Measurements from ENCODE around the gene IDI1.

The IDI1 gene

DNA sequence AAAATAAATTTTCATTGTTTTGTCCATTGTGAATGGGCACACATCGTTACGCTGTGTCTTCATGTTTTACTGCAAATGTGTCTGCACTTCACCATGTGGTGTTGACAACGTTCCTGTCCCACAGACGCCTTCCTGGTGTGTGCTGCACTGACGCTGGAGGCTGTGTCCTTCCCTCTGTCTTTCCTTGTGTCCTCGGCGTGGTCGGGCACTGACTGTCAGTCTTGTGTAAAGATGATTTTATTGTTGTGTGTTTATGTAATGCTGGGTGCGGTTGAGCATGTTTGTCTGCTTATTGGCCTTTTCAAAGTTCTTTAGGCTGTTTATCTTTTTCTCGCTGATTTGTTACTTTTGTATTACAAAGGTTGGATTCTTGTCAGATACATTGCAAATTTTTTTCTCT lies 41.3 kb downstream of the IDI1 start:
- TF ChIP-seq, protein P1, sequence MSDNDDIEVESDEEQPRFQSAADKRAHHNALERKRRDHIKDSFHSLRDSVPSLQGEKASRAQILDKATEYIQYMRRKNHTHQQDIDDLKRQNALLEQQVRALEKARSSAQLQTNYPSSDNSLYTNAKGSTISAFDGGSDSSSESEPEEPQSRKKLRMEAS (IDR thresholded peaks at IDR 0.05), result no peak
- TF ChIP-seq YY1 (IDR thresholded peaks at IDR 0.05; ENCODE audit: low read depth), result no peak
- no peak for TF ChIP-seq EP300 (IDR thresholded peaks at IDR 0.05; ENCODE audit: borderline replicate concordance)
- TF ChIP-seq TAF1 (IDR thresholded peaks at IDR 0.05; ENCODE audit: low read depth), result no peak
- TF ChIP-seq CEBPB (IDR thresholded peaks at IDR 0.05), result no peak

DNA sequence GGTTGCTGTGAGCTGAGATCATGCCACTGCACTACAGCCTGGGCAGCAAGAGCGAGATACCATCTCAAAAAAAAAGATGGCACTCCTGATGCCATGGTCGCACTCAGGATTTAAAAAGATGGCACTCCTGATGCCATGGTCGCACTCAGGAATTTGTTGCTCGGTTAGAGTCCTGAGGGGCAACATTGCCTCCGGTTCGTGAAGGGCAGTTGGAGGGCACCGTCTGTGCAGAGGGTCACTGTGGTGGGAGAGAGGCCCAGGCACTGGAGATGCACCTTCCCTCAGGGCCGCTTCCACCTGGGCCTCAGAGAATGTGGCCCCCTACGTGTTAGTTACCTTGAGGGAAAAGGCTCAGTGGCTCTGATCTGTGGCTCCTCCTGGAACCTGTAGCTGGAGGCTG lies 42.3 kb downstream of the IDI1 start:
- no peak for TF ChIP-seq TEAD4 (IDR thresholded peaks at IDR 0.05)
- no peak for TF ChIP-seq TCF12 (IDR thresholded peaks at IDR 0.05; ENCODE audit: low read depth)
- TF ChIP-seq, protein P1 (IDR thresholded peaks at IDR 0.05), result no peak
- TF ChIP-seq TAF1 (IDR thresholded peaks at IDR 0.05; ENCODE audit: low read depth), result no peak
- TF ChIP-seq EP300 (IDR thresholded peaks at IDR 0.05; ENCODE audit: borderline replicate concordance), result no peak
- TF ChIP-seq, protein P2, sequence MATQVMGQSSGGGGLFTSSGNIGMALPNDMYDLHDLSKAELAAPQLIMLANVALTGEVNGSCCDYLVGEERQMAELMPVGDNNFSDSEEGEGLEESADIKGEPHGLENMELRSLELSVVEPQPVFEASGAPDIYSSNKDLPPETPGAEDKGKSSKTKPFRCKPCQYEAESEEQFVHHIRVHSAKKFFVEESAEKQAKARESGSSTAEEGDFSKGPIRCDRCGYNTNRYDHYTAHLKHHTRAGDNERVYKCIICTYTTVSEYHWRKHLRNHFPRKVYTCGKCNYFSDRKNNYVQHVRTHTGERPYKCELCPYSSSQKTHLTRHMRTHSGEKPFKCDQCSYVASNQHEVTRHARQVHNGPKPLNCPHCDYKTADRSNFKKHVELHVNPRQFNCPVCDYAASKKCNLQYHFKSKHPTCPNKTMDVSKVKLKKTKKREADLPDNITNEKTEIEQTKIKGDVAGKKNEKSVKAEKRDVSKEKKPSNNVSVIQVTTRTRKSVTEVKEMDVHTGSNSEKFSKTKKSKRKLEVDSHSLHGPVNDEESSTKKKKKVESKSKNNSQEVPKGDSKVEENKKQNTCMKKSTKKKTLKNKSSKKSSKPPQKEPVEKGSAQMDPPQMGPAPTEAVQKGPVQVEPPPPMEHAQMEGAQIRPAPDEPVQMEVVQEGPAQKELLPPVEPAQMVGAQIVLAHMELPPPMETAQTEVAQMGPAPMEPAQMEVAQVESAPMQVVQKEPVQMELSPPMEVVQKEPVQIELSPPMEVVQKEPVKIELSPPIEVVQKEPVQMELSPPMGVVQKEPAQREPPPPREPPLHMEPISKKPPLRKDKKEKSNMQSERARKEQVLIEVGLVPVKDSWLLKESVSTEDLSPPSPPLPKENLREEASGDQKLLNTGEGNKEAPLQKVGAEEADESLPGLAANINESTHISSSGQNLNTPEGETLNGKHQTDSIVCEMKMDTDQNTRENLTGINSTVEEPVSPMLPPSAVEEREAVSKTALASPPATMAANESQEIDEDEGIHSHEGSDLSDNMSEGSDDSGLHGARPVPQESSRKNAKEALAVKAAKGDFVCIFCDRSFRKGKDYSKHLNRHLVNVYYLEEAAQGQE (IDR thresholded peaks at IDR 0.05; ENCODE audit: low read depth), result no peak
- no peak for TF ChIP-seq EGR1 (IDR thresholded peaks at IDR 0.05)
- no peak for TF ChIP-seq FOXM1 (IDR thresholded peaks at IDR 0.05; ENCODE audit: borderline replicate concordance, low read depth)
- no peak for TF ChIP-seq ZBTB7A (IDR thresholded peaks at IDR 0.05; ENCODE audit: low read depth)

DNA sequence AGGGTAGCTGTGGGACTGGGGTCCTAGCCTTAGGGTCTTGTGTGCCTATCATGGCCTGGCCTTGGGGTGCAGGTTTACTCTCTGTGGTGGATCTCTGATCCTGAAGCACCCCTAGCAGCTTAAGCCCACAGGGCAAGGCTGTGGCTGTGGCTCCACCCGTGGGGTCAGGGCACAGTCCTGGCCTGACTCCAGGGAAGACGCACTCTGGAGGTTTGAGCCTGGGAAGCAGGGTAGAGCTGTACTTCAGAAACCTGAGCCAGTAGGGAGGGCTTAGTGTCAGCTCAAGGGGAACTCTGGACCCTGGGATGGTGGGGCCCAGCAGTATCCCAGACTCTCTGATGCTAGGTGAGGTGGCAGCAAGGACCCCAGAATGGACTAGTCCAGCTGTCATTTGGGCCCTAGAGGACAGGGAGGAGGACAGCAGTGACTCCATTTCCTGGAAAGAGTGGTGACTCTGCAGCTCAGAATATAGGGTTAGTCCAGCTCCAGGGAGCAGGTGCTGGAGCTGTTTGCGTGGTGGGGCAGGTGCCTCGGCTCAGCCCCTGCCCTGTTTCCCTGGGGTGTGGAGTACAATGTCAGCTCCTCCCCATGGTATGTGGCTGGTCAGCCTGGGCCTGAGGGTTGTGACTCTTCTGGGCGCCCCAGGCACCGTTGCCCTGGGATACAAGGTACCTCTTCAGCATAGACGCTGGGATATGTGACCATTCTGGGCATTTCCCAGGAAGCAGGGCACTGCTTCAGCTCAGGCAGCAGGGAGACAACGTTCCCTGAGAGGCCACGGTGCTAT lies 44.8 kb downstream of the IDI1 start:
- no peak for TF ChIP-seq EP300 (IDR thresholded peaks at IDR 0.05; ENCODE audit: borderline replicate concordance)
- TF ChIP-seq EGR1 (IDR thresholded peaks at IDR 0.05), result no peak
- TF ChIP-seq ZBTB7A (IDR thresholded peaks at IDR 0.05; ENCODE audit: low read depth), result no peak
- TF ChIP-seq TAF1 (IDR thresholded peaks at IDR 0.05; ENCODE audit: low read depth), result no peak
- TF ChIP-seq, protein P2 (IDR thresholded peaks at IDR 0.05; ENCODE audit: low read depth), result no peak
- no peak for TF ChIP-seq TEAD4 (IDR thresholded peaks at IDR 0.05)
- TF ChIP-seq CREB1 (IDR thresholded peaks at IDR 0.05; ENCODE audit: low read depth), result no peak
- TF ChIP-seq YY1 (IDR thresholded peaks at IDR 0.05; ENCODE audit: low read depth), result no peak
- TF ChIP-seq, protein P3, sequence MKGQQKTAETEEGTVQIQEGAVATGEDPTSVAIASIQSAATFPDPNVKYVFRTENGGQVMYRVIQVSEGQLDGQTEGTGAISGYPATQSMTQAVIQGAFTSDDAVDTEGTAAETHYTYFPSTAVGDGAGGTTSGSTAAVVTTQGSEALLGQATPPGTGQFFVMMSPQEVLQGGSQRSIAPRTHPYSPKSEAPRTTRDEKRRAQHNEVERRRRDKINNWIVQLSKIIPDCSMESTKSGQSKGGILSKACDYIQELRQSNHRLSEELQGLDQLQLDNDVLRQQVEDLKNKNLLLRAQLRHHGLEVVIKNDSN (IDR thresholded peaks at IDR 0.05), result no peak
- TF ChIP-seq NFIC (IDR thresholded peaks at IDR 0.05), result no peak
- TF ChIP-seq, protein P1 (IDR thresholded peaks at IDR 0.05), result no peak
- TF ChIP-seq RAD21 (IDR thresholded peaks at IDR 0.05; ENCODE audit: low read depth), result no peak
- no peak for TF ChIP-seq CEBPB (IDR thresholded peaks at IDR 0.05)
- no peak for TF ChIP-seq FOXM1 (IDR thresholded peaks at IDR 0.05; ENCODE audit: borderline replicate concordance, low read depth)
- no peak for TF ChIP-seq TCF12 (IDR thresholded peaks at IDR 0.05; ENCODE audit: low read depth)

DNA sequence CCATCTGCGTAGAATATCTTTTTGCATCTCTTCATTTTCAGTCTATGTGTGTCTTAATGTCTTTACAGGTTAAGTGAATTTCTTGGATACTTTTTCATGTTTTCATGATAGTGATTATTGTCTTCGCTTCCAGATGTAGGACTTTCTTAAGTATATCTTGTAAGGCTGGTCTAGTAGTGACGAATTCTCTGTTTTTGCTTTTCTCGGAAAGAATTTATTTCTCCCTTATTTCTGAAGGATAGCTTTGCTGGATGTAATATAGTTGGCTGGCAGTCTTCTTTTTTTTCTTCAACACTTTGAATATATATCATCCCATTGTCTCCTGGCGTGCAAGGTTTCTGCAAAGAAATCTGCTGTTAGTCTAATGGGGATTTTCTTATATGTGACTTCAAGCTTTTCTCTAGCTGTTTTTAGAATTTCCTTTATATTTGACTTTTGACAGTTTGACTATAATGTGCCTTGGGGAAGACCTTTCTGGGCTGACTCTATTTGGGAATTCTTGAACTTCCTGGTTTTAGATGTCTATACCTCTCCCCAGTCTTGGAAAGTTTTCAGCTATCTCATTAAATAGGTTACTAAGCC lies 46.4 kb downstream of the IDI1 start:
- TF ChIP-seq, protein P1 (IDR thresholded peaks at IDR 0.05), result no peak
- TF ChIP-seq CEBPB (IDR thresholded peaks at IDR 0.05), result no peak
- TF ChIP-seq, protein P3 (IDR thresholded peaks at IDR 0.05), result no peak
- TF ChIP-seq TAF1 (IDR thresholded peaks at IDR 0.05; ENCODE audit: low read depth), result no peak
- TF ChIP-seq ZBTB7A (IDR thresholded peaks at IDR 0.05; ENCODE audit: low read depth), result no peak
- TF ChIP-seq, protein P2 (IDR thresholded peaks at IDR 0.05; ENCODE audit: low read depth), result no peak
- TF ChIP-seq YY1 (IDR thresholded peaks at IDR 0.05; ENCODE audit: low read depth), result no peak
- no peak for TF ChIP-seq EGR1 (IDR thresholded peaks at IDR 0.05)
- TF ChIP-seq CREB1 (IDR thresholded peaks at IDR 0.05; ENCODE audit: low read depth), result no peak
- no peak for TF ChIP-seq TCF12 (IDR thresholded peaks at IDR 0.05; ENCODE audit: low read depth)
- no peak for TF ChIP-seq TEAD4 (IDR thresholded peaks at IDR 0.05)
- TF ChIP-seq FOXM1 (IDR thresholded peaks at IDR 0.05; ENCODE audit: borderline replicate concordance, low read depth), result no peak
- TF ChIP-seq RAD21 (IDR thresholded peaks at IDR 0.05; ENCODE audit: low read depth), result no peak
